Activated T-helper 1 cell treated with anti-CD3 and anti-CD28 coated beads, Interleukin-2, amount 50 U/mL, for 16 hours (primary cell): ENCODE measurements around the gene NR1H2.
"Not testable (repeated sequence)": the region's sequence is repeated elsewhere in the genome, so short reads cannot be mapped to it uniquely, and the experiment has no call there.

Source experiments
- DNase-seq, 2 donors: peaks; one replicate each; pipeline ENCODE4 v3.0.0-alpha.2; 2020; ENCODE audit warnings: low read depth in 1 of 2, low spot score in 1 of 2

Gene NR1H2

DNA sequence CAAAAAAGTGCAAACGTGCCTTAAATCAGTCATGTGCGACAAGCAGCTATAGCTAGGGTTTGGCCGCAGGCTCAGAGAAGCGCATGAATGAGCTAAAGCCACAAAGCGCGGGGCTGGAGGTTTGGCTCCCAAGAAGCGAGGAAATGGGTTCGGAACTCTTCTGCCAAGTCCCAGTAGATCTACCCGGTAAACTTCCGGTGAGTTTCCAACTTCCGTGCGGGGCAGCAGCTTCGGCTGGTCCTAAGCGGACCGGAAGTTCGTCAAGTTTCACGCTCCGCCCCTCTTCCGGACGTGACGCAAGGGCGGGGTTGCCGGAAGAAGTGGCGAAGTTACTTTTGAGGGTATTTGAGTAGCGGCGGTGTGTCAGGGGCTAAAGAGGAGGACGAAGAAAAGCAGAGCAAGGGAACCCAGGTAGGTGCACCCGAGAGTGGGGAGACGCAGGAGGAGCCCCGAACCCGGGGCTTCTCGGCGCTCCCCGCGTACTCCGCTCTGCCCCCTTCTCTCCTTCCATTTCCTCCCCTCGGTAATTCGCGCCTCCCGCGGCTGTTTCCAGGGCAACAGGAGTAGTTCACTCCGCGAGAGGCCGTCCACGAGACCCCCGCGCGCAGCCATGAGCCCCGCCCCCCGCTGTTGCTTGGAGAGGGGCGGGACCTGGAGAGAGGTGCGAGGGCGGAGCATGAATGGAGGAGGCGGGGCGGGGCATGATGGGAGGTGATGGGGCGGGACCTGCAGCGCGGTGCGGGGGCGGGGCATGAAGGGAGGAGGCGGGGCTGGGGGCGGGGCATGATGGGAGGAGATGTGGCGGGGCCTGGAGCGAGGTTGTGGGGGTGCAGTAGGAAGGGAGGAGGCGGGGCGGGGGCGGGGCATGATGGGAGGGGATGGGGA, at the start of gene NR1H2:
Gene NR1H2 (plus strand): TSS at position 292 of the 885 bp plus-strand sequence. CDS start 1,149 bp downstream, outside the sequence.
- DNase-seq = peak; percentile 86 to 92

DNA sequence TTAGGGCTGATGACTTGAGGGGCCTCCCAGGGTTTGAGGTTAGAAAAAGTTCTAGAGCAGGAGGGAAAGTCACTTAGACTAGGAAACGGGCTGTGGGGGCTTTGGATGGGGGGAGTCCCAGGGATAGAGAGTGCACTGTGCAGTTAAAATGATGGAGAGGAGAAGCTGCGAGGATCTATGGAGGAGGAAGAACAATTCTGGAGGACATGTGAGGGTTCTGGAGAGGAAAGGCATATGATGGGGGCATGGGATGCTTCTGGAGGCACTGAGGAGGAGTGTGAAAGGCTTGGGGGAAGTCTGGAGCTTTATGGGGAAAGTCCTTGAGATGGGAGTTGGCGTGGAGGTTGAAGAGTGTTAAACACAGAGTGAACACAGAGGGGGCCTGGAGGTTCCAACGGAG, 49.2 kb upstream of the NR1H2 start:
- DNase-seq = no peak

DNA sequence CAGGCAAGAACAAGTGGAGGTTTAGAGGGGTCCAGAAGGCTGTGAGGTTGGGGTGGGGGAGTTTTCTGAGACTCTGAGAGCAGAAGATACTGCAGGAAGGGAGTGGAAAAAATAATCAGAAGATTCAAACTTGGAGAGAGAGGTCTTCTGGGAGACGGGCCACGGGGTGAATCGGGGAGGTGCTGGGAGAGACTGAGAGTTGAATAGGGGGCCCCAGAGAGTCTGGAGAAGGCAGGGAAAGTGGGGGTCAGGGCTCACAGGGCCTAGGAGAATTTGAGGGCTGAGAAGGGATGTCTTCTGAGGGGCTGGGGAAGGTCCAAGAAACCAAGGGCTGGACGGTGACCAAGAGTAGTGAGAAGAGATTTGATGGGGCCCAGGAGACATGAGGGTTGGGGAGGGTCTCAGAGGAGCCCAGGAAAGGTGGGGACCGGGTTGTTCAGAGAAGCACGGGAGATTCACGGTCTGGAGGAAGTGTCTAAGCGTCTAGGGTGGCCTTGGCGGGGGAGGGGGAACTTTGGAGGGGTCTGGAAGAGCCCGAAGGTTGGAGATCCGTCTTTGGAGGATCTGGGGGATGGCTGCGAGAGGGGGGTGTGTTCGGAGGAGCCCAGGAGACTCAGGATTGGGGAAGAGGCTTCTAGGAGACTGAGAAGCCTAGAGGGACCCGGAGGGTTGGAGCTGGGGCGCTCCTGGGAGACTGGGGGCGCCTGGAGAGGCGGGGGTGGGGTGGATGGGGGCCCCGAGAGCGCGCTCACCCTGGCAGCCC, 48.6 kb upstream of the NR1H2 start:
- no peak for DNase-seq

DNA sequence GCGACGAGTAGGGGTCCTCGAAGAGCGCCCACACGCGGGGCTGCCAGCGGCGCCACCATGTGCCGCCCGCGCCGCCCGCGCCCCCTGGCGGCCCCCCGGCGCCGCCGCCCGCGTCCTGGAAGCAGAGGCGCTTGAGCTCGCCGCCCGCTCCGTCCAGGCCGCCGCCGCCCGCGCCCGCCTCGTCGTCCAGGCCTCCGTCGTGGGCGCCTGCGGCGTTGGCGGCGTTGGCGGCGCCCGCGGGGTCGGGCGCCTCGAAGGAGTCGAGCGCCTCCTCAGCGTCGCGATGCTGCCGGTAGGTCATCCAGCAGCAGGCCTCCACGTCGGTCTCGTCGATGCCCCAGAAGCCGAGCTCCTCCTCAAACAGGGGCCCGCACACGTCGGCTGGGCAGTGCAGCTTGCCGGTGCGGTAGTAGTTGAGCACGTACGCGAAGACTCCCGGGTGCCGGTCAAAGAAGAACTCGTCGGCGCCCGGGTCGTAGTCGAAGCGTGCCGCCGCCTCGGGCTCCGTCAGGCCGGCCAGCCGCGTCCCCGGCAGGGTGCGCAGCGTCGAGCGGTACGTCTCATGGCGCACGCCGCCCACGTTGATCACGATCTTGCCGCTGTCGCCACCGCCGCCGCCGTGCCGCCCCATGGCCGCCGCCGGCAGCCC, 47.9 kb upstream of the NR1H2 start:
- DNase-seq = no peak

DNA sequence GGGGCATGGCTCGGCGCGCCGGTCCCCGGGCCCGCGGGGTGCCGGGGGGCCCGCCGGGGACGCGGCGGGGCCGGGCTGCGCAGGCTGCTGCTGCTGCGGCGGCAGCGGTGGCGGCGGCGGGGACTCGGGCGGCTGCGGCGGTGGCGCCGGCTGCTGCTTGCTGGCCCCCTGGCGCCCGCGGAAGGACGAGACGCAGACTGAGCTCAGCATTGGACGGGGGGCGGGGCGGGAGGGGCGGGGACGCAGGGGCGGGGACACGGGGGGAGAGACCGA, 47.4 kb upstream of the NR1H2 start:
- no peak for DNase-seq

DNA sequence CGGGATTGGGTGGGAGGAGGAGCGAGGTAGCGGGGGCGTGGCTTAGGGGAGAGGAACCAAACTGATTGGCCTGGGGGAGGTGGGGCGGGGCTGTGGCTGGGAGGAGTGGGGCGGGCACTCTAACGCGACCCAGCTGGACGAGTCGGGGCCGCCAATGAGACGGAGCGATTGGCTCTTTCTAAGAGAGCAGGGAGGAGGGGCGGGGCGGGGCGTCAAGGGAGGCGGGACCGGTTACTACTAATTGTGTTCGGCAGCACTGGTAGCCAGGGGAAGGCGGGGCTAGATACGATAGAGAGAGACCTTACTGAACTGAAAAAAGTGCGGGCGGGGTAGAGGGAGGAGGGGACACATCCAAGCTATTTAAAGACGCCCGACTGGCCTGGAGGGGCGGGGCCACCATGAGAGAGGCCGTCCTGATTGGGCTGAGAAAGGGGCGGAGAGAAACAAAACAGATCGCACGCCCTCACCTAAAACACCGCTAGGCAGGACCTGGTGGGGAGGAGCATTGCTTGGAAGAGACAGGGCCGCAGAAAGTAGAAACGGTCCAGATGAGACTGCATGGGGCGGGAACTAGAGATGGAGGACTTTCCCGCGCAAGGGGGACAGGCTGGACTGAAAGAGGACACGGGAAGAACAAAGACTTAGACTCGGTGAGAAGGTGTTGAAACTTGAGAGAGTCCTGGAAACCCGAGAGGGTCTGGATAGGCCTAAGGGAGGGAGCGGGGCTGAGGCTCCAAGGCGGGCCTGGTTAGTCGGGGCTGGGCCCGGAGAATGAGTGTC, 46.9 kb upstream of the NR1H2 start, which contains the start of gene KCNC3:
Gene KCNC3 (minus strand): TSS at position 232 of the 780 bp plus-strand sequence. CDS start 295 bp downstream, outside the sequence.
- peak; percentile 73 to 79 for DNase-seq

DNA sequence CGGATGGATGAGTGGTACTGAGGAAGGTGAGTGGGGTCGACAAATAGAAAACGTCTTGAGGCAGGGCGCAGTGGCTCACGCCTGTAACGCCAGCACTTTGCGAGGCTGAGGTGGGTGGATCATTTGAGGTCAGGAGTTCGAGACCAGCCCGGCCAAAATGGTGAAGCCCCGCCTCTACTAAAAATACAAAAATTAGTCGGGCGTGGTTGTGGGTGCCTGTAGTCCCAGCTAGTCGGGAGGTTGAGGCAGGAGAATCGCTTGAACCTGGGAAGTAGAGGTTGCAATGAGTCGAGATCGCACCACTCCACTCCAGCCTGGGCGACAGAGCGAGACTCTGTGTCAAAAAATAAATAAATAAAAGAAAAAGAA, 46.3 kb upstream of the NR1H2 start:
- DNase-seq = not testable (repeated sequence)

DNA sequence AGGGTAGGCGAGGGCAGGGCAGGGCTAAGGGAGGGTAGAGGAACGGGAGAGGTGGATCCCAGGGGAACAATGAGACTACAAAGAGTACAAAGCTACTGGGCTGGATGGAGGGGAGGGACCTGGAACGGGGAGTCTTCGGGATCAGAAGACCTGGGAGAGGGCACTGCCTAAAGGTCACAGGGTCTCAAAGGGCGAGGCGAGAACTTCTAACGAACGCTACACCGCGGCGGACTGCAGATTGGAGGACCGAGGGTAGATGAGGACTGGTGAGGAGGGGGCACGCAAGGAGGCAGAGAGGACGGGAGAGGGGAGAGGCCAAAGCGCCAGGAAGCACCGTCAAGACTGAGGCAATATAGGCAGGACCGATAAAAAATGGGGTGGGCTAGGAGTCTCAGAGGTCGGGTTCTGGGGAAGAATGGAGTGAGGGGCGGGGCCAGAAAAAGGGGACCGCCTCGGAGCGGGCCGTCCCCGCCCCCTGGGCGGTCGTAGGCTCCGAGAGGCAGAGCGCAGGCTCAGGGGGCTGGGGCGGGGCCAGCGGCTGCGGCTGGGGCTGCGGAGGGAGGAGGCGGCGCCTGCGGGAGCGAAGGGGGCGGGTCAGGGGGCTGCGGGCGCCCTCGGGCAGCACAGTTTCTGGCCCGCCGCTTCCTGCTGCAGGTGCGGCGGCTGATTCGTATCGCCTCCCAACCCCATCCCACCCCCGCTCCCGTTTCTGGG, 45.7 kb upstream of the NR1H2 start:
- DNase-seq = peak; percentile 45 to 62

DNA sequence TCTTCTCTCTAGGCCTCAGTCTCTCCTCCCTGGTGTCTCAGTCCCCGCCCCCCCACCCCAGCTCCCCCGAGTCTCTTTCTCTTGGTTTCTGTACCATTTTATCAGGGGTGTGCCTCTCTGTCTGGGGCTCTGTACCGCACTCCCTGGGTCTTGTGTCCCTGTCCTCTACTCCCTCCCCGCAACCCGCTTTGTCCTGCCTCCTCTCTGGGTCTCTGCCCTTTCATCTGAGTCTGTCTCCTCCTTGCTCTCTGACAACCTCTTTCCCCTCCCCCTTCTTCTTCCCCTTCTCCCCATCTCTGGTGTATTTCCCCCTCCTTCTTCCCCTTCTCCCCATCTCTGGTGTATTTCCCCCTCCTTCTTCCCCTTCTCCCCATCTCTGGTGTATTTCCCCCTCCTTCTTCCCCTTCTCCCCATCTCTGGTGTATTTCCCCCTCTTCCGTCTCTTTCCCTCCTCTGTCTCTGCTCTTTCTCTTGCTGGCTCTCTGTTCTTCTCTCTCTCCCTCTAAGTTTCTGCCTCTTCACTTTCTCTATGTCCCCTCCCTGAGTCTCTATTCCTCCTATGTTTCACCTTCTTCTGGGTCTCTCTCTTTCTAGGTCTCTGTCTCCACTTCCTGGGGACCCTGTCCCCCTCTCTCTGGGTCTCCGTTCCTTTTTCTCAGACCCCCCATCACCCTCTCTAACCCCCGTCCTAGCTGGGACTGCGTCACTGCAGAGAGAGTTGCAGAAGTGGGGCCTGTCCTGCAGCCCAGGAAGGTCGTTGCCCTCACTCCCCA, 44.9 kb upstream of the NR1H2 start:
- no peak for DNase-seq

DNA sequence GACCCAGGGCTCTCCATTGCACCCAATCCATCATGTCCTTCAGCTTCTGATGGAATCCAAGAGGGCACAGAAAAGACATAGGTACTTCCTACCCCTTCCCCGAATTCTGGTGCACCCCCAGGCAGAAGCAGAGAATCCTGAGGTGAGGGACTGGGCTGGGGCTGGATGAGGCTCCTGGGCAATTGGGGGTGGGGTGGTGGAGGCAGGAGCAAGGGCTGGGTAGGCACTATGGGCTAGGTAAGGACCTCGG, 44.3 kb upstream of the NR1H2 start:
- DNase-seq = no peak

DNA sequence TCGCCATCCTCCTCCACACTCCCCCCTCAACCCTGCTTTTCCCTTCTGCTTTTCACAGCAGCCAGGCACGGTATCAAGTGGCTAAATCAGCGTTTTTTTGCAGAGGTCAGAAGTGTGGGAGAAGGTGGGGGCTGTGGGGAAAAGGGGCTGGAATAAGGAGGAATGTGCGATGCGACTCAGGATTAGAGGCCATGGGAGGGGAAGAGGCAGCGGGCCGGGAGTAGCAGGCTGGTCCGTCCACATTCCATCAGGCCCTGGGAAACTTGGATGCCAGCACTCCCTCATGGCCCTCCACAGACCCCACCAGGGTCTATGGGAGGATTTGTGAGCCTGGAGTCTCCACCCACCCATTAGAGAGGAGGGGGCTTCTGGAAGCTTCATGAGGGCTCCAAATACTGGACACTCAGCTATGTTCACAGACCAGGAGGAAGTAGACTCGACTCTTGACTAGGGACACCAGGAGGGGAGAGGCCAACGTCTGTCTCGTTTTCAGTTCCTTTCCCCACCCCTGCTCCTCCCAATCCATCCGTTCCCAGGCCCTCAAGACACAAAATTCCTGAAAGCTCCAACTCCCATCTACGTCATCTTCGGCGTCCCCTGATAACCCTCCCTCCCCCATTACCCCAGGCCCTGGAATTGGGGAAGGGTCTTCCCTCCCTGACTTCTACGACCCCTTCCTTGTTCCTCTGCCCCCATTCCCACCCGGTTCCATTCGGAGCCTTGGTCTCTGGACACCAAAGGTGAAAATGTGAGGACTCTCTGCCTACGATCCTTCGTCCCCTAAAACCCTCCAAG, 43.8 kb upstream of the NR1H2 start:
- no peak for DNase-seq

DNA sequence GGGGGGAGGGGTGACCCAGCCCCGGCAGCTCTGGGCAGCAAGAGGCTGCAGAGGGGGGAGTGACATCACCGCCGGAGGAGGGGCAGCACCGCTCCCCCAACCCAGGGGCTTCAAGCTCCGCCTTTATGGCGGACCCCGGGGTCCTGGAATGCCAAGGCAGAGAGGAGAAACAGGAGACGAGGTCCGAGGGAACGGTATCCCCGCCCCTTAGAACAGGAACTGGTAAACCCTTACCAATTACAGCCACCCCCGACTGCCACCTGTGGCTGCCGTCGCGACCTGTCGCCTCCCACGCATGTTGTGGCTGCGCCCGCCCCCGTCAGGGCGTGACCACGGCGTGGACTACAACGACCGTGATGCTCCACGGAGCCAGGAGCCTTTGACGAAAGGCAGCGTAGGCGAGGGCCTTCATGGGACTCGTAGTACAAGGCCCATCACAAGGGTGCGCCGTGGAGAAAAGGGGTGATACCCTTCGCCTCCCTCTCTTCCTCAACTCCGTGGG, 43.0 kb upstream of the NR1H2 start:
- DNase-seq = peak; percentile 66 to 81

DNA sequence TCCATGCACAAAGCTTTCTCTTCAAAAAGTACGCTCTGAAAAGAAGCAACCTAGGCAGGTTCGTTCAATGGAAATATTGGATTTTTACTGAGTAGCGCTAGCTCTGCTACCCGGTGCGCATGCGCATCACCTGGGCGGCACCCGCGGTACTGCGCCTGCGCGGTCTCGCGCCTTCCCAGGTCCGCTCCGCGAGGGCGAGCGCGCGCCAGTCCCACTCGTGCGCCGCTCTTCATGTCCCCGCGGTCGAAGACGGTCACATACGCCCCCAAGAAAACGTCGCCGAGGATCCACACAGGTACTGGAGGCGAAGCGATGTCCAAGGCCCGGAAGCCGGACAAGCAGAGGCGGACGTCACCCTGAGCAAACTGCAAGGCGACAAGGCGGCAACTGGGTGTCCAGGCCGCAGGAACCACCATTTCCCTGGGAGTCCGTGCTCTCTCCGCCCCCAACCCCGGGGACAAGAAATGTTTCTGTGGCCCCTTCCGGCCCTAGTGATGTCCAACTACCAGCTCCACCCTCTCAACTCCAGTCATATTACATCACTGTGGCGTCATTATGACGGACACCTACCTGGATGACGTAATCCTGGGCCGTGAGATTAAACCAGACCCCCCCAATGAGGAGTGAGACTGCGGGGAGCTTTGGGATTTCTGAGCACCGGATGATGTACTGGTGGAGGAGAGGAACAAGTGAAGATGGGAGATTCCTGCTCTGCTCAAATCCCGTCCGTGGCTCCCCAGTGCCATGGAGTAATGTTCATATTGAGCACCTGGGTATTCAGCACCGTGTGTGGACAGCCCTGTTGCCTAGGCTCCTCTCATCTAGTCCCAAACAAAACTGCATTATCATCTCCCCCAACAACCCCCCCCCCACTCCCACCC, 42.3 kb upstream of the NR1H2 start:
- peak; percentile 62 to 70 for DNase-seq

DNA sequence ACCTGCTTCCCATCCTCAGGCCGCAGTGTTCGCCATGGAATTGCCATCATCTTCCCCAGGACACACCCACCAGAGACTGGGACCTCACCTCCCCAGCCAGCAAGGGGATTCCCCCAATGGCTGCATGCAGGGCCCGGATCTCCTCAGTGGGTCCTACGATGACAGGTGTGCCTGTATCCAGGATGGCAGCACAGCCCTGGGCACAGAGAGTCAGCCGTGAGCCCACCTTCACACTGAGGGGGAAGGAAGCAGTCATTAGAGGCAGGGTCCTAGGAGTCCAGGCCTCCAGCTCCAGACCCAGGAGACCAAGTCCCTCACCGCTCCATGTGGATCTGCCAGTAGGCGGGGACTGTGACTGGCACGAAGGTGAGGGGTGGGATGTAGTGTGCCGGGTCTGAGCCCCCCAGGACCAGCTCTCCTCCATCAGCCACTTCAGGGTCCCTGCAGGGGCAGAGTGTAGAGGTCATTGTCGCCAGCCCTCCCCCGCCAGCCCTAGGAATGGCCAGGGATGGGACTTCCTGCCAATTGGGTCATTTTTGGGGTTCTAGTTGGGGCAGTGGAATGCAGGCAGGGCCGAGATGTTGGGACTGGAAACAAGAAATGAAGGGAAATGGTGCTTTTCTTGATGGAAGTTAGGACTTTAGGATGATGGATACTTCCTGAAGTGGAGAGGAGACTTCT, 41.4 kb upstream of the NR1H2 start:
- no peak for DNase-seq

DNA sequence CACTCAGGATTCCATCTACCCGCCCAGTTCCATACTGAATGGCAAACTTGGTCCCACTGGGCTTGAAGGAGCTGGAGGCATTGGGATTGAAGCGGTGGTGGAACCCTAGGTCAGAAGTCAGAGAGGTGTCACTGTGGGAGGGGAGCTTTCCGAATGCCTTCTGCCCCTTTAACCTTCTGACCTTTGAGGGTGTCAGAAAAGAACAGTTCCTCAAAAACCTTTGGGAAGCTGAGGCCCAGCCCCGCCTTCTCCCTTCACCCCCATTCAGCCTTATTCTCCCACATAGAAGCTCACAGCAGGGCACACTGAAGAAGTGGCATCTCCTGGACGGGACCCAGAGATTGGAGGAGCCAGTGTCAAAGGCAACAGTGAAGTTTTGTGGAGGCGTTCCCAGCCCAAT, 39.2 kb upstream of the NR1H2 start:
- DNase-seq = not testable (repeated sequence)

DNA sequence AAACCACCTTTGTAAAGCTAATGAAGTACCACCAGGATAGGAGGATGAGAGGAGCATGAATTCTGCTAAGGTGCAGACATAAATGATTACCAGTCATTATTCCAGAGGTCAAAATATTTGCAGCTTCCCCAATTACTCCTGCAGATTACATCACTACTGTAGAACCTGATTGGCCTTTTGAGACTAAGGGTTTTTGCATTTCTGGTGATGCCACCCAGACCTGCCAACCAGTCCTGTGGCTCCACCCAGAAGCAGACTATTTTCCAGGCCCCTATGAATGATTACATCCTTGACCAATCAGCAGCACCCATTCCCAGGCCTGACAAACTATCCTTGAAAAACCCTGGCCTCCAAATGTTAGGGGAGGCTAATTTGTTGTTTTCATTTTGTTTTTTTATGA, 35.9 kb upstream of the NR1H2 start:
- DNase-seq = no peak

DNA sequence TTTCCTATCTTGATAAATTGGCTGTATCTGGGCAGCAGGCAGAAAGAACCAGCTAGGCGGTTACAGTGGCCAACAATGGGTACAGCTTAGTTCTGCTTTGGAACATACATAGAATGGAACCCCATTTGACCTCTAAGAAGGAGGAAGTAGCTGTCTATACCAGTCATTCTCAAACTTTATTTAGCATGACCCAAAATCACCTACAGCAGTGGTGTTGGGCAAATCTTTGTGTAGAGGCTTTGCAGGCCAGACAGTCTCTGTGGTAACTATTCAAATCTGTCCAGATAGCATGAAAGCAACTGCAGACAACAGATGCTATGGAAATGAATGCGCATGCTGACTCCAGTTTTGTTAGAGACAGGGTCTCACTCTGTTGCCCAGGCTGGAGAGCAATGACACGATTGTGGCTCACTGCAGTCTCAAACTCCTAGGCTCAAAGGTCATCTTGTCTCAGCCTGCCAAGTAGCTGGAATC, 35.1 kb upstream of the NR1H2 start:
- no peak for DNase-seq
